Mesenteric fat pad (tissue), 1 donor: ENCODE measurements around the gene NVL. TPM values are rescaled to one million over a fixed set of nuclear protein-coding genes. Genes with fewer than 3 reads are reported as not detected.

Source experiments
- DNase-seq: peaks from one replicate; pipeline ENCODE4 v3.0.0-alpha.2; 2020; ENCODE audit warnings: low spot score
- total RNA-seq: library from RNA; stranded (reverse); fragmentation: NEBNext Ultra II Directional; extraction: Animal tissue kit (Norgen Biotek cat#: 25700); gene quantifications from one replicate; pipeline ENCODE4 v1.2.1, GENCODE V29; 2021
- donor health status: DM: yes; HTN: yes; CAD: no.

NVL gene
- total RNA-seq, 1 donor from 2014 or later: 23.0 TPM

DNA sequence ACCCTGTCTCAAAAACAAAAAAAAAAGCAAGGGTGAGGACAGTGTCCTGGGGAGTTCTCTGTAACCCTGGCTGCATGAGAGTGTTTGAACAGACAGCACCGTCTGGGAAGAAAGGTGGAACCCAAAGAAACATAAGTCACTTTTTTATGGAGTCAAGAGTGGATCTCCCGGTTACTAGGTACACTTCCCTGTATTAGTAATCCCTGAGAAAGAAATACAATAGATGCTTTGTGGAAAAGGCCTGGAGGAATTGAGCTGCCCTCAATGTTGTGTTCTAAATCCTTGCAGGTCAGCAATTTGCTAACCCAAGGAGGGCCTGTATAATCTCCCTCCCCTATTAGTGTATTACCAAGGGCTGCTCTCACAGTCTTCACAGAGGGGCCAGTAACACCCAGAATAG, 130.3 kb downstream of the NVL start:
- DNase-seq: no peak

GRCh38 chr1:224198572-224198971, 131.4 kb downstream of the NVL start:
- DNase-seq: no peak

DNA sequence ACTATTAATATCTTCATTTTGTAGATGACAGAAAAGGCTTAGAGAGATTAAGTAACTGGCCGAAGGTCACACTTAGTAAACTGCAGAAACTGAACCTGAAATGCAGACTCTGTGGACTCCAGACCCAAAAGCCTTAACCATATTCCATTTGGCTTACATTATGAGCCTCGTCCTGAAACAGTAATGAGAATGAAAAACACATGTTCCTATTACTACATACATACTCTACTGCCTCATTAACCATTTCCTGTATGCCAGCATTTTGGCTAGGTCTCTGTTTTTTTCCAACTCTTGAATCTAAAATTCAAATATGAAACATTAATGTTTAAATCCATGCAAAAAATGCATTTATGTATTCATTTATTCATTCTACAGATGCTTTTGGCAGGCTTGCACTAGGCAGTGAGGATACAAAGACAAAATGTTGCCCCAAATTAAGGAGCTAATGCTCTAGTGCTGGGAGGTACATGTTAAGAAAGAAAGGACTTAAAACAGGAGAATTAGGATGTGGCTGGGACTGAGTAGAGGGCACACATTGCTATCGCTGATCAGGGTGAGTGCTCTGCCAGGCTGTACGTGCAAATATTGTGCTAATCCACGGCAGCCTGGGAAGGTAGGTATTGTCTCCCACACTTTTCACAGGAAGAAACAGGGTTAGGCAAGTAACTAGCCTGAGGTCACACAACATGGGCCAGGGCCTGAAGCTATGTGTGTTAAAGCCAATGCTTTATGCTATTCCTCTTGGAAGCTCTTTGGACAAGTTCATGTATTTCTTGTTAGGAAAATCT, 133.0 kb downstream of the NVL start:
- DNase-seq: no peak

GRCh38 chr1:224193319-224193966, 136.5 kb downstream of the NVL start:
- no peak for DNase-seq

DNA sequence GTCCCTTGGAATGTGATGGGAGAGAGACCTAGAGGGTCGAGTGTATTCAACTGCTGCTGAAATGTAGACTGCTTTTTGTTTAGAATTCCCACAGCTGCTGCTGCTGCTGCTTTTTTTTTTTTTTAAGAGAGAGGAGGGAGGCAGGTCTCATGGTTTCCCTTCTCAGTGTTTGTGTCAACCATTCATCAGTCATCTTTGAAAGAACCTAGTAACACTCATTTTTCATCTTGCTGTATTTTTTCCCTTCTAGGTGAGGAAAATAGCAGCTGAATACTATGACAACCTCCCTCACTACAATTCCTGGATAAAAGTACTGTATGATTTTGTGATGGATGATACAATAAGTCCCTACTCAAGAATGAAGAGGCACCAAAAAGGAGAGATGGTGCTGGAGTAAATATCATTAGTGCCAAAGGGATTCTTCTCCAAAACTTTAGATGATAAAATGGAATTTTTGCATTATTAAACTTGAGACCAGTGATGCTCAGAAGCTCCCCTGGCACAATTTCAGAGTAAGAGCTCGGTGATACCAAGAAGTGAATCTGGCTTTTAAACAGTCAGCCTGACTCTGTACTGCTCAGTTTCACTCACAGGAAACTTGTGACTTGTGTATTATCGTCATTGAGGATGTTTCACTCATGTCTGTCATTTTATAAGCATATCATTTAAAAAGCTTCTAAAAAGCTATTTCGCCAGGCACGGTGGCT, 137.7 kb downstream of the NVL start:
- no peak for DNase-seq

- no peak for DNase-seq
Observed at GRCh38 chr1:224189561-224189960, 140.4 kb downstream of the NVL start.

- DNase-seq: no peak
Observed at GRCh38 chr1:224188286-224188685, 141.7 kb downstream of the NVL start.

DNA sequence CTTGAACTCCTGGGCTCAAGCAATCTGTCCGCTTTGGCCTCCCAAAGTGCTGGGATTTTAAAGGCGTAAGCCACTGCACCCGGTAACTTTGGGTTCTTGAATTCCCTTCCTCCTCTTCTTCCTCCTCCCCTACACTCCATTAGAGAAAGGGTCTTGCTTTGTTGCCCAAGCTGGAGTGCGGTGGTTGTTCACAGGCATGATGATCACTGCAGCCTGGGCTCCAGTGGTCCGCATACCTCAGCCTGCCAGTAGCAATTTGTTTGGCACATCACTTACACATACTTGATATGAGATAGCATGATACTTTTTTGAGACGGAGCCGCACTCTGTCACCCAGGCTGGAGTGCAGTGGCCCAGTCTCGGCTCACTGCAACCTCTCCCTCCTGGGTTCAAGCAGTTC, 144.8 kb downstream of the NVL start:
- DNase-seq: peak; percentile 9

DNA sequence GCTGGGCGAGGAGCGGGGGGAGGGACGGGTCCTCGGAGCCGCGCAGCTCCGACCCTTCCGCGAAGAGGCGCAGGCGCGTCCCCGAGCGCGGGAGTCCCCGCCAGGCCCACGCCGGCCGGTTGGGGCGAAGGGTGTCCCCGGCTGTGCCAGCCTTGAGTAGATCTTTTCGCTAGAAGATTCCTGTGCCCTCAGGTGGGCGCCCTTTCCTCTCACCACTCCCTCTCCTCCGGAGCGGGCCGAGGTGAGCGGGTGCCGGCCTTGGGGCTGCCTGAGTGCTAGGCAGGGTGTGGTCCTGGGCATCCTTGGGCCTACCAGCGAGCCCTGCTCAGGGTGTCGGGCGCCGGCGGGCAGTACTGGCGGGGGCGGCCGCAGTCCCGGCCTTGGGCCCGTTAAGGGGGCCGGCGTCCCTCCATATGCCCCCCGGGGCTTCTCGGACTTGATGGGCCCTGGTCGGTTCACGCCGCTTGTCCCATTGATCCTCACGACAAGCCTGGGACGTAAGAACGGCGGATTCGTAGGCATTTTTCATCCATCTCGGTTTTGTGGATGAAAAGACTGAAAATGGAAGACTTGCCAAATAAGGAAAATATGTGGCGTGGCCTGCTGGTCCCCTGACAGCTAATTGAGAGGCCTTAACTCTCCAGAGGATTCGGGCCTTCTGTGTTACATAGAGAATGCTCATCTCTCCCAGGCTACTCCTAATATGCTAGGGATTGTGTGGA, 146.2 kb downstream of the NVL start:
- peak; percentile 90 for DNase-seq

- DNase-seq: peak; percentile 94
Observed at GRCh38 chr1:224182866-224183590, 146.9 kb downstream of the NVL start, which contains the start of gene DEGS1. Gene DEGS1, plus strand, starts transcription at chr1:224183240. Its CDS starts 97 bp downstream, at chr1:224183337.

- peak; percentile 39 for DNase-seq
Observed at GRCh38 chr1:224182057-224182865, 147.7 kb downstream of the NVL start.

DNA sequence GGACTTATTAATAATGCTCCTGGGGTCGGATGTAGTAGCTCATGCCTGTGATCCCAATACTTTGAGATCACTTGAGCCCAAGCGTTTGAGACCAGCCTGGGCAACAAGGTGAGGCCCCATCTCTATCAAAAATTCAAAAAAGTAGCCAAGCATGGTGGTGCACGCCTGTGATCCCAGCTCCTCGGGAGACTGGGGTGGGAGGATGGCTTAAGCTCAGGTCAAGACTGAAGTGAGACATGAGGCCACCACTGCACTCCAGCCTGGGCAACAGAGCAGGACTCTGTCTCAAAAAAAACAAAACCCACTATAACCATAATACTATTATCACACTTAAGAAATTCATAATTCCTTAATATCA, 148.5 kb downstream of the NVL start:
- DNase-seq: peak; percentile 77

- DNase-seq: peak; percentile 62
Observed at GRCh38 chr1:224180783-224181452, 149.1 kb downstream of the NVL start.

DNA sequence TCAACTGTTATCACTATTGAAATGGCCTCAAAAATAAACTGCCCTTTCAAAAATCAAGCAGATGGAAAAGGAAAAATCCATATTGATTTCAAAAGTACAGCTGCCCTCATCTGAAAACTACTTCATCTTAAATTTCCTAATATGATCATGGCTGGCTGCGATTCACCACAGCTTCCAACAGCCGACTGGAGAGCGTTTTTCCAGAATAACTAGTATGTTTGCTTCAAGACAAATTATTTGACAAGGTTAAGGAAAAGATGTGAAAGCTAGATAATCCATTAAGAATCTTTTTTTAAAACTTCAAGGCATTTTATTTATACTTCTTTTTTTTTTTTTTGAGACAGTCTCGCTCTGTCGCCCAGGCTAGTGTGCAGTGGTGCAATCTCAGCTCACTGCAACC, 151.1 kb downstream of the NVL start:
- no peak for DNase-seq

GRCh38 chr1:224177356-224177999, 152.5 kb downstream of the NVL start:
- peak; percentile 65 for DNase-seq
